T1000 (cell line): ENCODE data around the gene SLAMF9.
"Not testable (repeated sequence)": the region's sequence is repeated elsewhere in the genome, so short reads cannot be mapped to it uniquely, and the experiment has no call there.

Experiments used
- DNase-seq: peaks from one replicate; lab custom pipeline; 2025; ENCODE audit warnings: mixed read lengths; lab: John Stamatoyannopoulos, UW

The SLAMF9 gene

GRCh38 chr1:159920651-159921050, 33.4 kb downstream of the SLAMF9 start:
- DNase-seq = no peak

- DNase-seq = no peak
These were observed 33.8 kb downstream of the SLAMF9 start for GRCh38 chr1:159920202-159920601.

GRCh38 chr1:159919236-159919865, 34.7 kb downstream of the SLAMF9 start:
- DNase-seq = no peak

GRCh38 chr1:159918352-159919200, 35.5 kb downstream of the SLAMF9 start:
- DNase-seq = no peak

- DNase-seq = no peak
These were observed 36.3 kb downstream of the SLAMF9 start for GRCh38 chr1:159917533-159918351.

GRCh38 chr1:159916242-159917051, 37.6 kb downstream of the SLAMF9 start:
- DNase-seq = peak; percentile 70

GRCh38 chr1:159915571-159916241, 38.3 kb downstream of the SLAMF9 start:
- DNase-seq = no peak

GRCh38 chr1:159914252-159915018, 39.6 kb downstream of the SLAMF9 start:
- DNase-seq = no peak

- no peak for DNase-seq
These were observed 40.4 kb downstream of the SLAMF9 start for GRCh38 chr1:159913451-159914192.

GRCh38 chr1:159911326-159912070, 42.5 kb downstream of the SLAMF9 start:
- no peak for DNase-seq

GRCh38 chr1:159908031-159908940, 45.8 kb downstream of the SLAMF9 start:
- DNase-seq = no peak

- no peak for DNase-seq
These were observed 47.1 kb downstream of the SLAMF9 start for GRCh38 chr1:159906960-159907359.

GRCh38 chr1:159904036-159904435, 50.0 kb downstream of the SLAMF9 start:
- not testable (repeated sequence) for DNase-seq

- DNase-seq = no peak
These were observed 51.5 kb downstream of the SLAMF9 start for GRCh38 chr1:159902541-159902940.
